Stomach smooth muscle (tissue), 2 donors: ENCODE data around the gene TCF12.

Experiments used
- H3K27ac ChIP-seq: one replicate; pipeline ENCODE4 v1.7.0; 2013; ENCODE audit warnings: mild to moderate bottlenecking, low read length, inconsistent platforms
- H3K27me3 ChIP-seq, 2 donors: one replicate each; pipeline ENCODE4 v1.7.0; 2013; ENCODE audit warnings: low read length in 2 of 2; ENCODE audit not compliant: insufficient read depth in 2 of 2, control insufficient read depth in 1 of 2
- H3K36me3 ChIP-seq, 2 donors: one replicate each; pipeline ENCODE4 v1.7.0; 2013; ENCODE audit warnings: low read length in 2 of 2; ENCODE audit not compliant: control insufficient read depth in 2 of 2, insufficient read depth in 2 of 2
- H3K4me1 ChIP-seq: one replicate; pipeline ENCODE4 v1.7.0; 2013; ENCODE audit warnings: low read length; ENCODE audit not compliant: control insufficient read depth, insufficient read depth
- H3K4me3 ChIP-seq, 2 donors: one replicate each; pipeline ENCODE4 v1.7.0; 2013; ENCODE audit warnings: low read length in 2 of 2
- H3K9ac ChIP-seq, 2 donors: one replicate each; pipeline ENCODE4 v1.7.0; 2013; ENCODE audit warnings: low read length in 2 of 2, mild to moderate bottlenecking in 1 of 2
- H3K9me3 ChIP-seq, 2 donors: one replicate each; pipeline ENCODE4 v1.7.0; 2013; ENCODE audit warnings: low read length in 2 of 2; ENCODE audit not compliant: control insufficient read depth in 2 of 2
- donor health status: healthy.
- donor health status: Pancreatic carcinoma.

The TCF12 gene

DNA sequence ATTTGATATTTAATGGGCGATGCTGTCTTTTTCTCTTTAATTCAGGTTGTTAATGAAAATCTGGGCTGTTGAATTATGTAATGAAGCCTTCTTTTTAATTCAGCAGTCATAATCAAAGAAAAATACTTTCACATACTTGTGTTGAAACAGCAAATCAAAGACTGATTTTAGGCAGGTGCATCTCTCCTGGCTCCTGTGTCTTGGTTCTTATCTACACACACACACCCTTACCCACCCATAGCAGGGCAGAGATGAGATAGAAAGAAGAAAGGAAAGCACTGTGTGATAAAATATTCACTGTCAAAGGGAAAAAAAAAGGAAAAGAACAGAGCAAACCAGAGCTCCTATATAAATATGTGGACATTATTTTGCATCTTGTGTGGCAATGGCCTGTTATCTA is 327.3 kb downstream of the TCF12 start:
- Histone ChIP-seq H3K9me3 (no peaks in the 10 kb centered on the region), H3K4me1 (peaks cover 2% of the 10 kb centered on the region), H3K27me3 (no peaks in the 10 kb centered on the region), H3K4me3 (no peak overlapping the region), H3K9ac (no peak overlapping the region), H3K27ac (no peak overlapping the region), H3K36me3 (peaks cover 7 to 8% of the 10 kb centered on the region in 2 donors)

DNA sequence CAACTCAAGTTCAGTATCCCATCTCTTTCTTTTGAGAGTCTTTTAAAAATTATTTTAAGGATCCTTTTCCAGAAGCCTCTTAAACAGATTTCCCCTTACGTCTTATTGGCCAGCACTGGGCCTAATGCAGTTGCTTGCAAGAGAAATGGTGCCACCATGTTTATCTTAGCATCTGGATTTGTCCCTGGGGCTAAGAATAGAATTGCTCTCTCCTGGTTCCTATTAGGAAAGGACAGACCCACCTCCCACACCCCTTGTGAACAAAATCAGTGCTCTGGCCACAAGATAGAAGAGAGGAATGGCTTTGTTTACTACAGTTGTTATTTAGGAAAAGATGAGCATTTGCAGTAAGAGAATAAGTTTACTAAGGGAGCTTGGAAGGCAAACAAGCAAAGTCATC is 329.6 kb downstream of the TCF12 start:
- Histone ChIP-seq H3K9me3 (no peaks in the 10 kb centered on the region), H3K27me3 (no peaks in the 10 kb centered on the region), H3K9ac (no peak overlapping the region), H3K4me3 (no peak overlapping the region), H3K27ac (no peak overlapping the region), H3K4me1 (peaks cover 2% of the 10 kb centered on the region), H3K36me3 (peaks cover 11% of the 10 kb centered on the region in 2 donors)

DNA sequence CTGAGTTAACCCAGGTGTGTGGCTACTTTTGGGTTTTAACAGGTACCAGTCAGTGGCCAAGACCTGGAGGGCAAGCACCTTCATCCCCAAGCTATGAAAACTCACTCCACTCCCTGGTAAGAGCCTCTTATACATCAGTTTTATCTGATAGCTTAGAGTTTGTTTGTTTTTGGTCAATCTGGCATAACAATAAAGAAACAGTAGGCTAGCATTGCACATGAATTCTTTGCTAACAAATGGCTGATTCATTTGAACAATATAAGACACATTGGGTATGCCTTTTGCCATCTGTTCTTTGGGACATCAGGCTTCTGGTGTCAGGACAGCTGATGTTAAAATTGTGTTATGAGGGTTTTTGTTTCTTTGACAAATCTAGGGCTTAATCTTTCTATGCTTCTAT is 332.9 kb downstream of the TCF12 start:
- H3K27ac ChIP-seq, result no peak overlapping the region
- no peaks in the 10 kb centered on the region for H3K27me3 ChIP-seq
- no peaks in the 10 kb centered on the region for H3K9me3 ChIP-seq
- no peaks in the 10 kb centered on the region for H3K4me1 ChIP-seq
- no peak overlapping the region for H3K4me3 ChIP-seq
- H3K9ac ChIP-seq, result no peak overlapping the region
- H3K36me3 ChIP-seq, result peaks cover 9 to 14% of the 10 kb centered on the region in 2 donors

DNA sequence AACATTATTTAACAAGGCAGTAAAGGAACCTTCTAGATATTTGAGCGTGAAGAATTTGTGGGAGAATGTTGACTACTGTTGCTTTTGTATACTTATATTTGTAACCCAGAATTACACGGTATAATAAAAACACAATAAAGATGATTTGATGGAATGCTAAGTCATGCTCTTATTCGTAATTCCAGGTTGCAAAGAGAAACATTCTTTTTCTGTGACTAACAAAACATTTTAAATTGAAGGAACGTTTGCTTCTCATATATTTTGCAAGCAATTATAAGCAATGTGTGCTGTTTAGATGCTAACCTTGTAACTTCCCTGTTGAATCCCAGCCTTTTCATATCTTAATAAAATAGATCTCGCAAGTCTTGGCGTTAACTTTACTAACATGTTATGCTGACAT is 333.5 kb downstream of the TCF12 start:
- no peak overlapping the region for H3K9ac ChIP-seq
- H3K4me1 ChIP-seq, result no peaks in the 10 kb centered on the region
- H3K4me3 ChIP-seq, result no peak overlapping the region
- H3K36me3 ChIP-seq, result peaks cover 7 to 11% of the 10 kb centered on the region in 2 donors
- H3K27ac ChIP-seq, result no peak overlapping the region
- no peaks in the 10 kb centered on the region for H3K9me3 ChIP-seq
- H3K27me3 ChIP-seq, result no peaks in the 10 kb centered on the region

DNA sequence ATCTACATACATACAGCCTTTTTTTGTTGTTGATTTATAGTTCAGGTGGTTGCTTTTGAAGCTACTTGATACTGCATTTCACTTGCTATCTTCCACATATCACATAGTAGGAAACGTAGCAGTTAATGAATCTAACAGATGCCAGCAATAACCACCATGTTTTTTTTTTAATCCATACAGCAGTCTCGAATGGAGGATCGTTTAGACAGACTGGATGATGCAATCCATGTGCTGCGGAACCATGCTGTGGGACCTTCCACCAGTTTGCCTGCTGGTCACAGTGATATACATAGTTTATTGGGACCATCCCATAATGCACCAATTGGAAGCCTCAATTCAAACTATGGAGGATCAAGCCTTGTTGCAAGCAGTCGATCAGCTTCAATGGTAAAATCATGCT is 334.6 kb downstream of the TCF12 start:
- Histone ChIP-seq H3K27me3 (no peaks in the 10 kb centered on the region), H3K4me1 (no peaks in the 10 kb centered on the region), H3K4me3 (no peak overlapping the region), H3K9ac (no peak overlapping the region), H3K36me3 (peaks cover 3 to 7% of the 10 kb centered on the region in 2 donors), H3K27ac (no peak overlapping the region), H3K9me3 (no peaks in the 10 kb centered on the region)

DNA sequence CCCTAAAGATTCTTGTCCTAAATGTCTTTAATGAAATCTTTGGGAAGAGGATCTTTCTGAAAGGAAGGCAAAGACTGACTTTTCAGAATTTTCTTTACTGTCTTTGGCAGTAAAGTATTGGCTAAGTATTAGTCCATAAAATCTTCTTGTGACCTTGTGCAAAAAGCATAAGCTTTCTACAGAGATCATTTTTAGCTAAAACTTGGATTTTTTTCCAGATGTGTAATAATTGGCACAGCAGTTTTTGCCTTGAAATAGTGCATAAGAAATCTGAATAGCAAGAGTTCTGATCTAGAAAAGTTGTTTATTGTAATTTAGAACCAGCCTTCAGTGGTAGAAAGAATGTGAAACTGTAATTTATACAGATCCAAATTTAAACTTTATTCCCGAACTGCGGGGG is 335.1 kb downstream of the TCF12 start:
- Histone ChIP-seq H3K27me3 (no peaks in the 10 kb centered on the region), H3K9ac (no peak overlapping the region), H3K36me3 (peaks cover 3 to 7% of the 10 kb centered on the region in 2 donors), H3K9me3 (no peaks in the 10 kb centered on the region), H3K4me3 (no peak overlapping the region), H3K4me1 (no peaks in the 10 kb centered on the region), H3K27ac (no peak overlapping the region)

DNA sequence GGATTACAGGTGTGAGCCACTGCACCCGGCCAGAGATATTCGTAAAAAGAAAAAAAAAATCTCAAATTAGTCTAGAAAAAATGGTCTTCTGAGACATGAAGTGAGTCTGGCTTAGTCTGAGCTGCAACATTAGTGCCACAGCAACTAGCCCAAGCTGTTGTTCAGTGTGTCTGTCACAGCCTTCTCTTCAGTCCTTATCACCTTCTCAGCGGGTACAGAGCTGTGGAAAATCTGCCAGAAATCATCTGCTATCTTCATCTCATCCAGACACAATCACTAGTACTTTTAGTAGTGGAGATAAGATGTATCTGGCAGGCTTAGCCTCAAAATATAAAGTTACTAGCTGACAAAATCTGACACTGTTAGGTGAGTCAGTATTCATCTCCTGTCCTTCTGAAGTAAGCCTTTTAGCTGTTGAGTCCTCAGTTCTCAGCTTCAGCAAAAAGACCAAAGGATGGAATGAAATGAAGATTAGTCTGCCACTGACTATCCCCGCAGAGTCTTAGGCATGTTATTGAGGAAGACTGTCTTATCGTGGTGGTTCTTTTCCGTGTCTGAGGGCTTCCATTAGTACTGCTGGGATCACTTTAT is 337.4 kb downstream of the TCF12 start:
- Histone ChIP-seq H3K4me1 (no peaks in the 10 kb centered on the region), H3K9me3 (no peaks in the 10 kb centered on the region), H3K27me3 (no peaks in the 10 kb centered on the region), H3K27ac (no peak overlapping the region), H3K4me3 (no peak overlapping the region), H3K36me3 (peaks cover 3 to 7% of the 10 kb centered on the region in 2 donors), H3K9ac (no peak overlapping the region)

DNA sequence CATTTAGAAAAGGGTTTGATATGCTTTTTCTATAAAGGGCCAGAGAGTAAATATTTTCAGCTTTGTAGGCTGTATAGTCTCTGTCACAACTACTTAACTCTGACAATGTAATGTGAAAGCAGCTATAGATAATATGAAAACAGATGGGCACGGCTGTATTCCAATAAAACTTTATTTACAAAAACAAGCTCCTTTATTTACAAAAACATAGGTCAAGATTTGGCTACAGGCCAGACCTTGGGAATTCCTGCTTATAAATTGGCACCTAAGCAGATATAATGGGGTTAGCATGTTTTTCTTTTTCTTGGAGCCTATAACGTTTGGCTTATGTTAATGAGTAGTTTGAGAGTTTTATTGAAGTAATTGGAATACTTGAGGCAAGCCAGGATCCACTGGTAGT is 338.5 kb downstream of the TCF12 start:
- Histone ChIP-seq H3K4me3 (no peak overlapping the region), H3K36me3 (peaks cover 0 to 5% of the 10 kb centered on the region in 2 donors), H3K27ac (no peak overlapping the region), H3K4me1 (no peaks in the 10 kb centered on the region), H3K9me3 (no peaks in the 10 kb centered on the region), H3K9ac (no peak overlapping the region), H3K27me3 (no peaks in the 10 kb centered on the region)

DNA sequence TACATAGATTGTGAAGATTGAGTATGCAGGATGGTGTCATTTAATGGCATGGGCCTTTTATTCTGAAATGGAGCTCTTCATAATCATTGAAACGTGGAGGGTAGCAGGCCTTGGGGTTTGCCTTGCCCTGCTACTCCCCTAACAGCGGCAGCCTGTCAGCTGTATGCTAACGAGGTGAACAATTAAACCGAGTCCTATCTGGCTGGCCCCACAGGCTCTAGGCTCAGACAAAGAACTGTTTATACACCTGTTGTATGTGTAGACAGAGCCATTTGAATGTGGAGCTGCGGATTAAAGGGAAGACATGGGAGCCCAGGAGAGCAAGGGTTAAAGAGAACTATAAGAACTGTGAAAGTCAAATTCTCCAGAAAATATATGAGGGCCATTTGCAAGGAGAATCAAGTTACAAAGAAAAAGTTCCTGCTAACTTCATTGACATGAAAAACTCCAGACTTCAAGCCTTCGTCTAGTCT is 341.2 kb downstream of the TCF12 start:
- Histone ChIP-seq H3K9ac (no peak overlapping the region), H3K4me1 (no peaks in the 10 kb centered on the region), H3K36me3 (peaks cover 6 to 19% of the 10 kb centered on the region in 2 donors), H3K9me3 (no peaks in the 10 kb centered on the region), H3K27me3 (no peaks in the 10 kb centered on the region), H3K4me3 (no peak overlapping the region), H3K27ac (no peak overlapping the region)

DNA sequence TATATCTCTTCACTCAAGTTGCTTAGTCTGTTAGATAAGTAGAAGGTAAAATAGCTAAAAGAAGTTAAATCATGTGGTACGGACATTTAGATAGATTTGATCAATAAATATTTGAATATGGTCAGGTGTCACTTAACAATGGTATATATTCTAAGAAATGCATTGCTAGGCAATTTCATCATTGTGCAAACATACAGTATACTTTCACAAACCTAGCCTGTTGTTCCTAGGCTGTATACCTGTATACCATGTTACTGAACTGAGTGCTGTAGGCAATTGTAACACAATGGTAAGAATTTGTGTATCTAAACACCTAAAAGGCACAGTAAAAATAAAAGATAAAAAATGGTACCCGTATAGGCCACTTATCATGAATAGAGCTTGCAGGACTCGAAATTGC is 345.1 kb downstream of the TCF12 start:
- no peaks in the 10 kb centered on the region for H3K9me3 ChIP-seq
- H3K9ac ChIP-seq, result no peak overlapping the region
- H3K4me3 ChIP-seq, result no peak overlapping the region
- H3K36me3 ChIP-seq, result peaks cover 6 to 20% of the 10 kb centered on the region in 2 donors
- H3K4me1 ChIP-seq, result no peaks in the 10 kb centered on the region
- no peaks in the 10 kb centered on the region for H3K27me3 ChIP-seq
- H3K27ac ChIP-seq, result no peak overlapping the region

DNA sequence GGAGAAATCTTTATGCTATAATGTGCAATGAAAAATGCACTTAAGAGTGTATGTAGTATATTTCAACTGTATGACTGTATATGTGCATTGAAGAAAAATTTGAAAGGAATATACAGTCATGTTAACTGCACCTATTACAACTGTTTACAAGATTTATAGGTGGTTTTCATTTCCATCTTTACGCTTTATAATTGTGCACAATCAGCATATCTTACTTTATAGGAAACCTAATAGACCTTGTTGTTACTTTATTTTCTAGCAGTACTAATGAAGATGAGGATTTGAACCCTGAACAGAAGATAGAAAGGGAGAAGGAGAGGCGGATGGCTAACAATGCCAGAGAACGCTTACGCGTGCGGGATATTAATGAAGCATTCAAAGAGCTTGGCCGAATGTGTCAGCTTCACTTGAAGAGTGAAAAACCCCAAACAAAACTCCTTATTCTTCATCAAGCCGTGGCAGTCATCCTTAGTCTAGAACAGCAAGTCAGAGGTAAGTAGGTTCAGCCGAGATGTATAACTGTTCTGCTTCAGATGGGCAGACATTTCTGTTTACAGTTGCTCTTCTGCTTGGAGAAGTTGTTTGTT is 354.4 kb downstream of the TCF12 start:
- H3K9me3 ChIP-seq, result no peaks in the 10 kb centered on the region
- H3K9ac ChIP-seq, result no peak overlapping the region
- H3K27ac ChIP-seq, result no peak overlapping the region
- no peak overlapping the region for H3K4me3 ChIP-seq
- H3K36me3 ChIP-seq, result peaks cover 22 to 25% of the 10 kb centered on the region in 2 donors
- no peaks in the 10 kb centered on the region for H3K27me3 ChIP-seq
- H3K4me1 ChIP-seq, result no peaks in the 10 kb centered on the region
